ENCODE results near the gene CSGALNACT2. TPM values are rescaled to one million over a fixed set of nuclear protein-coding genes. Genes with fewer than 3 reads are reported as not detected.

The CSGALNACT2 gene
- polyA plus RNA-seq, 1 experiment = 14.1 TPM

DNA sequence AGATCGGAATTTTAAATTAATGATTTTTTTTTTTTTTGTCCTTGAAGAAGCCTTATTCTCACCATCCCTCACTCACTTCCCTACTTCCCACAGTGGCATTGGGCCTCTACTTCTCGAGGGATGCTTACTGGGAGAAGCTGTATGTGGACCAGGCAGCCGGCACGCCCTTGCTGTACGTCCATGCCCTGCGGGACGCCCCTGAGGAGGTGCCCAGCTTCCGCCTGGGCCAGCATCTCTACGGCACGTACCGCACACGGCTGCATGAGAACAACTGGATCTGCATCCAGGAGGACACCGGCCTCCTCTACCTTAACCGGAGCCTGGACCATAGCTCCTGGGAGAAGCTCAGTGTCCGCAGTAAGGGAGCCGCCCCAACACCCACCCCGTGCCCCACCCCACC, 37.9 kb upstream of the CSGALNACT2 start:
- Histone ChIP-seq H3K4me3 (ENCODE audit: low read depth, low read length) (no peak overlapping the region), H3K27me3 (ENCODE audit: control insufficient read depth, insufficient read depth, low read length) (peaks cover 3% of the 10 kb centered on the region), H3K36me3 (ENCODE audit: control insufficient read depth, insufficient read depth, low read length) (no peaks in the 10 kb centered on the region)
- TF ChIP-seq, protein P1, sequence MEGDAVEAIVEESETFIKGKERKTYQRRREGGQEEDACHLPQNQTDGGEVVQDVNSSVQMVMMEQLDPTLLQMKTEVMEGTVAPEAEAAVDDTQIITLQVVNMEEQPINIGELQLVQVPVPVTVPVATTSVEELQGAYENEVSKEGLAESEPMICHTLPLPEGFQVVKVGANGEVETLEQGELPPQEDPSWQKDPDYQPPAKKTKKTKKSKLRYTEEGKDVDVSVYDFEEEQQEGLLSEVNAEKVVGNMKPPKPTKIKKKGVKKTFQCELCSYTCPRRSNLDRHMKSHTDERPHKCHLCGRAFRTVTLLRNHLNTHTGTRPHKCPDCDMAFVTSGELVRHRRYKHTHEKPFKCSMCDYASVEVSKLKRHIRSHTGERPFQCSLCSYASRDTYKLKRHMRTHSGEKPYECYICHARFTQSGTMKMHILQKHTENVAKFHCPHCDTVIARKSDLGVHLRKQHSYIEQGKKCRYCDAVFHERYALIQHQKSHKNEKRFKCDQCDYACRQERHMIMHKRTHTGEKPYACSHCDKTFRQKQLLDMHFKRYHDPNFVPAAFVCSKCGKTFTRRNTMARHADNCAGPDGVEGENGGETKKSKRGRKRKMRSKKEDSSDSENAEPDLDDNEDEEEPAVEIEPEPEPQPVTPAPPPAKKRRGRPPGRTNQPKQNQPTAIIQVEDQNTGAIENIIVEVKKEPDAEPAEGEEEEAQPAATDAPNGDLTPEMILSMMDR (IDR thresholded peaks at IDR 0.05; ENCODE audit: insufficient read depth, low read depth, low read length) = no peak
- POLR2A ChIA-PET = no interaction called here
- DNase-seq (ENCODE audit: low read depth) = no peak
- CTCF ChIA-PET = interaction anchor here (1.4 kb wide), 1 partner anchor 233 kb away, joined by 3 read pairs; no protein-coding TSS in a partner anchor

- POLR2A ChIA-PET = no interaction called here
- Histone ChIP-seq H3K27me3 (ENCODE audit: control insufficient read depth, insufficient read depth, low read length) (peaks cover 3% of the 10 kb centered on the region), H3K4me3 (ENCODE audit: low read depth, low read length) (no peak overlapping the region), H3K36me3 (ENCODE audit: control insufficient read depth, insufficient read depth, low read length) (no peaks in the 10 kb centered on the region)
- CTCF ChIA-PET = interaction anchor here (7.2 kb wide), 1 partner anchor 237 kb away, joined by 57 read pairs; no protein-coding TSS in a partner anchor
- DNase-seq (ENCODE audit: low read depth) = no peak
- TF ChIP-seq, protein P1 (IDR thresholded peaks at IDR 0.05; ENCODE audit: insufficient read depth, low read depth, low read length) = no peak
Measured at GRCh38 chr10:43102063-43102828, 36.0 kb upstream of the CSGALNACT2 start.

- DNase-seq (ENCODE audit: low read depth) = peak; percentile 19
- Histone ChIP-seq H3K4me3 (ENCODE audit: low read depth, low read length) (peak overlapping the region; percentile 57), H3K27me3 (ENCODE audit: control insufficient read depth, insufficient read depth, low read length) (peaks cover 3% of the 10 kb centered on the region), H3K36me3 (ENCODE audit: control insufficient read depth, insufficient read depth, low read length) (no peaks in the 10 kb centered on the region)
- POLR2A ChIA-PET = no interaction called here
- TF ChIP-seq, protein P1 (IDR thresholded peaks at IDR 0.05; ENCODE audit: insufficient read depth, low read depth, low read length) = peak; percentile 85
- CTCF ChIA-PET = interaction anchor here (0.6 to 7.2 kb wide), 9 partner anchors 12 to 352 kb away, joined by 3 to 57 read pairs (median 3); no protein-coding TSS in a partner anchor
Measured at GRCh38 chr10:43105102-43105955, 32.9 kb upstream of the CSGALNACT2 start.

DNA sequence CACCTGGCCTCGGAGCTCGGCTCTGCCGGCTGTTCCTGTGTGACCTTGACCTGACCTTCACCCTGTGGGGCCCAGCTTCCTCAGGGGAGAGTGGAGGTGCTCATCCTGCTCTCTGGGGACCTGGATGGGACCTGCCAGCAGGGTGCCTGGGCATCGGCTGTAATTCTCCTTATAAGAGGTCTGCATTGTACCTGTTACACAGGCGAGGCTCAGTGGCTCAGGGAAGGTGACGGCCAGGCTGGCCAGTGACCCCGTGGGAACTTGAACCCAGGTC, 32.4 kb upstream of the CSGALNACT2 start:
- peaks cover 3% of the 10 kb centered on the region for H3K27me3 ChIP-seq (ENCODE audit: control insufficient read depth, insufficient read depth, low read length)
- no peak overlapping the region for H3K4me3 ChIP-seq (ENCODE audit: low read depth, low read length)
- TF ChIP-seq, protein P1 (IDR thresholded peaks at IDR 0.05; ENCODE audit: insufficient read depth, low read depth, low read length) = no peak
- ChIA-PET POLR2A (no interaction called here), CTCF (interaction anchor here (0.6 to 7.2 kb wide), 2 partner anchors 152 to 241 kb away, joined by 3 to 57 read pairs; no protein-coding TSS in a partner anchor)
- no peaks in the 10 kb centered on the region for H3K36me3 ChIP-seq (ENCODE audit: control insufficient read depth, insufficient read depth, low read length)
- DNase-seq (ENCODE audit: low read depth) = no peak
